ENCODE results near the gene TWIST1. TPM values are rescaled to one million over a fixed set of nuclear protein-coding genes. Genes with fewer than 3 reads are reported as not detected.

The TWIST1 gene
- total and polyA plus RNA-seq, 5 donors from 2014 or later = 0.39 TPM; not detected in 4

- H3K4me1 Mint-ChIP-seq = peaks cover 0 to 5% (median 0%) of the 10 kb centered on the region in 4 donors
- Histone ChIP-seq H3K4me1 (ENCODE audit: control insufficient read depth, insufficient read depth, low read length, poor library complexity, severe bottlenecking) (no peaks in the 10 kb centered on the region), H3K9me3 (ENCODE audit: control insufficient read depth in 2 of 2, low read length in 2 of 2) (no peaks in the 10 kb centered on the region), H3K4me3 (ENCODE audit: low read depth, low read length) (no peak overlapping the region), H3K27ac (ENCODE audit: insufficient read depth, low read length, poor library complexity, severe bottlenecking) (no peak overlapping the region), H3K36me3 (ENCODE audit: control insufficient read depth, insufficient read depth, low read length) (no peaks in the 10 kb centered on the region), H3K27me3 (ENCODE audit: control insufficient read depth, insufficient read depth, low read length) (peaks cover 33% of the 10 kb centered on the region)
- ATAC-seq (ENCODE audit: low read depth in 2 of 2) = no peak
- H3K36me3 Mint-ChIP-seq = no peaks in the 10 kb centered on the region
- H3K27ac Mint-ChIP-seq = no peak overlapping the region
- H3K27me3 Mint-ChIP-seq = peaks cover 61% of the 10 kb centered on the region
- no peak for DNase-seq
- H3K4me3 Mint-ChIP-seq = no peak overlapping the region
- H3K9me3 Mint-ChIP-seq = peaks cover 0 to 5% (median 0%) of the 10 kb centered on the region in 7 donors
These were observed 603 bp upstream of the TWIST1 start for GRCh38 chr7:19117870-19118608.

- H3K27me3 ChIP-seq (ENCODE audit: control insufficient read depth, insufficient read depth, low read length) = peaks cover 37% of the 10 kb centered on the region
- H3K36me3 ChIP-seq (ENCODE audit: control insufficient read depth, insufficient read depth, low read length) = no peaks in the 10 kb centered on the region
- H3K27ac ChIP-seq (ENCODE audit: insufficient read depth, low read length, poor library complexity, severe bottlenecking) = no peak overlapping the region
- no peak overlapping the region for H3K27ac Mint-ChIP-seq
- no peaks in the 10 kb centered on the region for H3K9me3 ChIP-seq (ENCODE audit: control insufficient read depth in 2 of 2, low read length in 2 of 2)
- H3K4me3 ChIP-seq (ENCODE audit: low read depth, low read length) = no peak overlapping the region
- peaks cover 0 to 5% (median 0%) of the 10 kb centered on the region in 7 donors for H3K9me3 Mint-ChIP-seq
- no peaks in the 10 kb centered on the region for H3K36me3 Mint-ChIP-seq
- DNase-seq (peak in 1 of 3 donors; percentile 10), ATAC-seq (ENCODE audit: low read depth in 2 of 2) (peak in 1 of 2 donors; percentile 10)
- H3K4me1 ChIP-seq (ENCODE audit: control insufficient read depth, insufficient read depth, low read length, poor library complexity, severe bottlenecking) = no peaks in the 10 kb centered on the region
- H3K4me3 Mint-ChIP-seq = peak overlapping the region in 3 of 4 donors; percentile 7 to 71 (median 50)
- H3K27me3 Mint-ChIP-seq = peaks cover 74% of the 10 kb centered on the region
- peaks cover 0 to 5% (median 0%) of the 10 kb centered on the region in 4 donors for H3K4me1 Mint-ChIP-seq
These were observed 1.0 kb downstream of the TWIST1 start for GRCh38 chr7:19116121-19117090.

GRCh38 chr7:19114551-19114855 is 2.9 kb downstream of the TWIST1 start:
- no peak overlapping the region for H3K27ac ChIP-seq (ENCODE audit: insufficient read depth, low read length, poor library complexity, severe bottlenecking)
- H3K4me1 ChIP-seq (ENCODE audit: control insufficient read depth, insufficient read depth, low read length, poor library complexity, severe bottlenecking) = no peaks in the 10 kb centered on the region
- peaks cover 39% of the 10 kb centered on the region for H3K27me3 ChIP-seq (ENCODE audit: control insufficient read depth, insufficient read depth, low read length)
- Mint-ChIP-seq H3K36me3 (peaks cover 5% of the 10 kb centered on the region), H3K4me1 (peaks cover 0 to 5% (median 0%) of the 10 kb centered on the region in 4 donors), H3K27ac (no peak overlapping the region), H3K27me3 (peaks cover 76% of the 10 kb centered on the region), H3K4me3 (no peak overlapping the region), H3K9me3 (peaks cover 0 to 8% (median 5%) of the 10 kb centered on the region in 7 donors)
- no peaks in the 10 kb centered on the region for H3K9me3 ChIP-seq (ENCODE audit: control insufficient read depth in 2 of 2, low read length in 2 of 2)
- DNase-seq (no peak), ATAC-seq (ENCODE audit: low read depth in 2 of 2) (no peak)
- H3K36me3 ChIP-seq (ENCODE audit: control insufficient read depth, insufficient read depth, low read length) = no peaks in the 10 kb centered on the region
- H3K4me3 ChIP-seq (ENCODE audit: low read depth, low read length) = no peak overlapping the region

- Histone ChIP-seq H3K36me3 (ENCODE audit: control insufficient read depth, insufficient read depth, low read length) (no peaks in the 10 kb centered on the region), H3K27me3 (ENCODE audit: control insufficient read depth, insufficient read depth, low read length) (peaks cover 39% of the 10 kb centered on the region), H3K9me3 (ENCODE audit: control insufficient read depth in 2 of 2, low read length in 2 of 2) (no peaks in the 10 kb centered on the region), H3K4me1 (ENCODE audit: control insufficient read depth, insufficient read depth, low read length, poor library complexity, severe bottlenecking) (no peaks in the 10 kb centered on the region), H3K4me3 (ENCODE audit: low read depth, low read length) (no peak overlapping the region), H3K27ac (ENCODE audit: insufficient read depth, low read length, poor library complexity, severe bottlenecking) (no peak overlapping the region)
- H3K9me3 Mint-ChIP-seq = peaks cover 0 to 13% (median 5%) of the 10 kb centered on the region in 7 donors
- H3K36me3 Mint-ChIP-seq = peaks cover 5% of the 10 kb centered on the region
- no peak overlapping the region for H3K4me3 Mint-ChIP-seq
- DNase-seq = no peak
- H3K27me3 Mint-ChIP-seq = peaks cover 76% of the 10 kb centered on the region
- H3K27ac Mint-ChIP-seq = no peak overlapping the region
- ATAC-seq (ENCODE audit: low read depth in 2 of 2) = no peak
- H3K4me1 Mint-ChIP-seq = peaks cover 0 to 5% (median 0%) of the 10 kb centered on the region in 4 donors
These were observed 3.4 kb downstream of the TWIST1 start for GRCh38 chr7:19113855-19114550.

- peaks cover 77% of the 10 kb centered on the region for H3K27me3 Mint-ChIP-seq
- H3K36me3 ChIP-seq (ENCODE audit: control insufficient read depth, insufficient read depth, low read length) = no peaks in the 10 kb centered on the region
- no peaks in the 10 kb centered on the region for H3K9me3 ChIP-seq (ENCODE audit: control insufficient read depth in 2 of 2, low read length in 2 of 2)
- peaks cover 42% of the 10 kb centered on the region for H3K27me3 ChIP-seq (ENCODE audit: control insufficient read depth, insufficient read depth, low read length)
- DNase-seq (no peak), ATAC-seq (ENCODE audit: low read depth in 2 of 2) (no peak)
- peaks cover 0 to 16% (median 5%) of the 10 kb centered on the region in 7 donors for H3K9me3 Mint-ChIP-seq
- peaks cover 0 to 2% (median 0%) of the 10 kb centered on the region in 4 donors for H3K4me1 Mint-ChIP-seq
- no peak overlapping the region for H3K27ac ChIP-seq (ENCODE audit: insufficient read depth, low read length, poor library complexity, severe bottlenecking)
- H3K4me3 ChIP-seq (ENCODE audit: low read depth, low read length) = no peak overlapping the region
- no peaks in the 10 kb centered on the region for H3K4me1 ChIP-seq (ENCODE audit: control insufficient read depth, insufficient read depth, low read length, poor library complexity, severe bottlenecking)
- H3K36me3 Mint-ChIP-seq = peaks cover 5% of the 10 kb centered on the region
- H3K4me3 Mint-ChIP-seq = no peak overlapping the region
- H3K27ac Mint-ChIP-seq = no peak overlapping the region
These were observed 4.5 kb downstream of the TWIST1 start for GRCh38 chr7:19113002-19113350.

- H3K27me3 Mint-ChIP-seq = peaks cover 83% of the 10 kb centered on the region
- no peak overlapping the region for H3K27ac Mint-ChIP-seq
- peaks cover 5% of the 10 kb centered on the region for H3K36me3 Mint-ChIP-seq
- H3K4me1 ChIP-seq (ENCODE audit: control insufficient read depth, insufficient read depth, low read length, poor library complexity, severe bottlenecking) = no peaks in the 10 kb centered on the region
- no peak overlapping the region for H3K4me3 ChIP-seq (ENCODE audit: low read depth, low read length)
- H3K4me1 Mint-ChIP-seq = peaks cover 0 to 3% (median 1%) of the 10 kb centered on the region in 4 donors
- no peaks in the 10 kb centered on the region for H3K36me3 ChIP-seq (ENCODE audit: control insufficient read depth, insufficient read depth, low read length)
- H3K27me3 ChIP-seq (ENCODE audit: control insufficient read depth, insufficient read depth, low read length) = peaks cover 45% of the 10 kb centered on the region
- H3K27ac ChIP-seq (ENCODE audit: insufficient read depth, low read length, poor library complexity, severe bottlenecking) = no peak overlapping the region
- H3K9me3 Mint-ChIP-seq = peaks cover 0 to 16% (median 5%) of the 10 kb centered on the region in 7 donors
- DNase-seq (no peak), ATAC-seq (ENCODE audit: low read depth in 2 of 2) (no peak)
- H3K9me3 ChIP-seq (ENCODE audit: control insufficient read depth in 2 of 2, low read length in 2 of 2) = no peaks in the 10 kb centered on the region
- no peak overlapping the region for H3K4me3 Mint-ChIP-seq
These were observed 5.0 kb downstream of the TWIST1 start for GRCh38 chr7:19112274-19113001.
